NCI-H146 treated with DMSO at 0.1 percent for 48 hours (cell line): Measurements from ENCODE around the gene RHCG.

Experiments used
- DNase-seq: peaks from one replicate; lab custom pipeline; 2025; ENCODE audit not compliant: unreplicated experiment; lab: John Stamatoyannopoulos, UW

Gene RHCG

DNA sequence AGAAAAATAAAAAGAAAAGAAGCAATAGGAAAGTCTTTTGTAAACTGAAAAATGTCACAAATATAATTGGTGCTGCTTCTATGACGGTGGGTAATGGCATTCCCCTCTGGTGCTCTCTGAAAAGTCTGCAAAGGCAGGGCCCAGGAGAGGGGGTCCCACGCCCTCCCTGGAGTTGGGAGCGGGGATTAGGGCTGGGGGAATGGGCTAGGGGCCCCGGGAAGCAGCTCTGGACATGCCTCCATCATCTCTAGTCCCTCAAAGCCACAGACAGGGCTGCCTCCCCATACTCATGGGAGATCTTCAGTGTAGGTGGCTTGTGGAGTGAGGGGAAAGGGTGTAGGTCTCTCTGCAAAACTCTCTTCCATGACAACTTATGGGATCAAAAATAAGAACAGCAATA, 7.8 kb upstream of the RHCG start:
- no peak for DNase-seq

GRCh38 chr15:89502867-89503595, 6.6 kb upstream of the RHCG start:
- no peak for DNase-seq

DNA sequence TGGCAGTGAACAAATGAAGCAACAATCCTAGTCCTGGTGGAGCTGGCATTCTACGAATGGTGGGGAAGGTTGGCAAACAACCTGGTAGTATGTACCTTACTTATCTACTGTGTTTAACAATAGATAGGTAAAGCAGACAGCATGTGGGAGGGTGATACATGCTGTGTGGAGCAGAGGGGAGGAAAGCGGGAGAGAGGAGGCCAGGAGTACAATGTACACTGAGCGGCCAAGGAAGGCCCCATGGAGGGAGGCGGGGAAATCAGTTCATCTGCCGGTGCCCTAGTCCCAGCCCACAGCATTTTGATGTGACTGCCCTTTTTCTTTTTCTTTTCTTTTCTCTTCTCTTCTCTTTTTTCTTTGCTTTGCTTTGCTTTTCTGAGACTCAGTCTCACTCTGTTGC, 5.3 kb upstream of the RHCG start:
- DNase-seq, result no peak

- no peak for DNase-seq
Measured at GRCh38 chr15:89500397-89501270, 4.3 kb upstream of the RHCG start.

DNA sequence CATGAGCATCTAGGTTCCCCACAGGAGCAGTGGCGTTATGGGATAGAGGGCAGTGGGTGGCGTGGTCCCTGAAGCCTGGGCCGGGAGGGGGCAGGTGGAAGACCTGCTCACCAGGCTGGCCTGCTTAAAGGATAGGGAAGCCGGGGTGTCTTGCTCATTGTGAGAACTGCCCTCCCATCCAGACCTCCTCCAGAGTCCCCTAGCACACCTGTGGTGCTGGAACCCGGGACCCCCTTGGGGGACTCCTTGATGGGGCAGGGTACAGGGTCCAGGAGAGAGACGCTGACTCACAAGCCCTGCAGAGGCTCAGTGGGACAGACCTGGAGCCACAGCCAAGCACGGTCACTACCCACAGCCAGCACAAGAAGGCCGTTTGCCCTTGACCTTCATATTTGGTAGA, 2.8 kb upstream of the RHCG start:
- no peak for DNase-seq

GRCh38 chr15:89498574-89498906, 2.2 kb upstream of the RHCG start:
- no peak for DNase-seq

- no peak for DNase-seq
Measured at GRCh38 chr15:89497231-89497630, 848 bp upstream of the RHCG start.

DNA sequence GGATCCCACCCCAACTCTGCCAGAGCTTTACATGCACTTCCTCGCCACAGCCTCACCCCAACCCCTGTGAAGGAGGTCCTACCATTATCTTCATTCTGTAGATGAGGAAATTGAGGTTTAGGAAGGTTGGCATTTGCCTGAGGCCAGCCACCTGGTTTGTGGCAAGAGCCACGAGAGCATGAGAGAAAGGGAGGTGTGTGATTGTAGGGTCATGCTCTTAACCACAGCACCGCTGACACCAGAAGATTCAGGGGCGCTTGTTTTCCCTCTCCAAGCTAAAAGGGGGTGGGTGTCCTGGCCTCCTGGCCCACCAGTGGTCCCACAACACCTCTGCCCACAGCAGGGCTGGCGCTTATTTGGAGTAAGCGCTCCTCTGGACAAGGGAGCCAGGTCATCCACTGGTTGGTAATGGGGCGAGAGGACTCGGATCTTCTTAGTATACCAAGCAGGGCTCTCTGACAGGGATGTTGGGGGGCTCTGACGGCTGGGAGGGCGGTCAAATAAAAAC, 691 bp downstream of the RHCG start:
- DNase-seq, result no peak

- DNase-seq, result no peak
Measured at GRCh38 chr15:89494941-89495637, 1.3 kb downstream of the RHCG start.

- no peak for DNase-seq
Measured at GRCh38 chr15:89494031-89494430, 2.4 kb downstream of the RHCG start.

GRCh38 chr15:89492934-89493631, 3.3 kb downstream of the RHCG start:
- DNase-seq, result no peak

GRCh38 chr15:89492111-89492641, 4.2 kb downstream of the RHCG start:
- peak; percentile 26 for DNase-seq

DNA sequence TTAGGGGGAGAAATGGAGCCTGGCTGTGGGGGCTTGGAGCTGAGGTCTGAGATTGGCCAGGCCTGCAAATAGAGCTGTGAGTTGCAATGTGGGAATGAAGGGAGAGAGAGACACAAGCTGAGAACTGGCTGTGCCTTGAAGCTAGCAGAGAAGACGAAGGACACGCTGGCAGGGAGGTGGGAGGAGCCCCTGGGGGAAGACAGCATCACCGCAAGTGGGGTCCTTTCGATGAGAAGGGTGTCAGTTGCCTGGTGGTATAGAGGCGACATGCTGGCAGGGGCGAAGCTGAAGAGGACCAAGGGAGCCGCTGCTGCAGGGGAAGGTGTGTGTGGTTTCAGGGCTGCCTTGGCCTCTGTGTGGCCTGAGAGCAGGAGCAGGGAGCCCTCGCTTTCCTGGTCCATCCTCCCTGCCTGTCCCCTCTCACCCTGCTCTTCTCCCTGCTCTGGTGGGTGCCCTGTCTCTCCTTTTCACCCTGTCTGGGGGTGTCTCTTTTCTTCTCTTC, 5.5 kb downstream of the RHCG start:
- DNase-seq, result no peak

DNA sequence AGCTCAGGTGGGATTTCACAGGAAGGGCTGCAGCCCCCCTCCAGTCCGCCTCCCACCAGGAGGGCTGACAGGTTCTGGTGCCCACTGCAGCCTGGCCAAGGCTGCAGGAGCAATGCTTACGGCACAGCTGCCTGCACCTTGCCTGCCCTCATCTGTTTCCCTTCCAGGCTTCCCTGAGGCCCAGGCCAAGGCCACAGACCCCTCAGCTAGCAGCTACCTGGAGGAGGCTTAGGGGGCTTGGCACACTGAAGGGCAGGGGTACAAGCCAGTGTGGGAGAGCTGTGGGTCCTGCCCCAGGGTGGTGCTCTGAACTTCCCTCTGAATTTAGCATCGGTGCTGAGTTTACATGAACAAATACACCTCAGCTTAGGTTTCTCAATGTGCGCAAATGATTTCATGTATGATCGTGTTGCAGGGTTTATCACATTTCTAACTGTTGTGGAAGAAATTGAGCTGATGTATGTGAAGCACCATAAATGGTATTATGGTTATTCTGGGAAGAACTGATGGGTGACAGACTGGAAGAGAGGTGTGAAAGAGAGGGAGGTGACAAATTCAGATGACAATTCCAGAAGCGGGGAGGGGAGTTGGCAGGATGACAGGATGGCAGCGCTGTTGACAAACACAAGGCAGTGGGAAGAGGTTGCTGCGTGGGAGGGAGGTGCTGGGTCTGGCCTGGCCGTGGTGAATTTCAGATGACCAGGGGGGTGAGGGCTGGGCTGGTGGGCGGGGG, 6.1 kb downstream of the RHCG start:
- DNase-seq, result no peak

DNA sequence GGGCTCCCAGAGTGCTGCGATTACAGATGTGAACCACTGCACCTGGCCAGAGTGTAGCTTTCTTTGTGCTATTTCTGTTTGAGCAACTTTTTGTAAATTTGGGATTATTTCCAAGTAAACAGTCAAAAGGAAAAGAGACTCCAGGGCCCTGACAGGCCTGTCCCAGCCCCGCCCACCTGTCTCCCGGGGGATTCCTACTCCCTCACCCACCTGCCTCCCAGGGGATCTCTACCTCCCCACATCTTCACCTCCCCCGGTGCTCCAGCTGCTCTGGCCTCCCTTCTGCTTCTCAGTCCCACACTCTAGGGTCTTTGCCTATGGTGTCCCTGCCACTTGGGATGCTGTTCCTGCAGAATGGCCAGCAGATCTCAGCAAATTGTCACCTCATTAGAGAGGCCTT, 7.0 kb downstream of the RHCG start:
- no peak for DNase-seq

DNA sequence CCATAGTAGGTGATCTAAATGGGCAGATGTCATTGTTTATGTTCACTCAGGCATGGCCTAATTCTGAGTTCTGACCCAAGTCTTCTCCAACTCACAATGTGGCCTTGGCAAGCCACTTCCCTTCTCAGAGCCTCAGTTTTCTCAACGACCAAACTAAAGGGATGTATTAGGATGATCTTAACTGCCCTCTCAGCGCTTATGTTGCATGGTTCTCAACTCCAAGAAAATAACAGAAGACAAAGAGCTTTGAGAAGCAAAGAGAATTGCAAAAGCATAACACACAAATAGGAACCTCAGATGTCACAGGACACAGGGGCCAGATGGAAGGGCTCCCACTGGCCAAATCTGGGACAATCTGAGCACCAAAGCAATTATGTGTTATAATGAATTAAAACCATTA, 8.6 kb downstream of the RHCG start:
- DNase-seq, result no peak

- no peak for DNase-seq
Measured at GRCh38 chr15:89486726-89487050, 9.7 kb downstream of the RHCG start.

- DNase-seq, result no peak
Measured at GRCh38 chr15:89483079-89483478, 13.3 kb downstream of the RHCG start.

GRCh38 chr15:89482139-89482538, 14.2 kb downstream of the RHCG start:
- DNase-seq, result no peak

DNA sequence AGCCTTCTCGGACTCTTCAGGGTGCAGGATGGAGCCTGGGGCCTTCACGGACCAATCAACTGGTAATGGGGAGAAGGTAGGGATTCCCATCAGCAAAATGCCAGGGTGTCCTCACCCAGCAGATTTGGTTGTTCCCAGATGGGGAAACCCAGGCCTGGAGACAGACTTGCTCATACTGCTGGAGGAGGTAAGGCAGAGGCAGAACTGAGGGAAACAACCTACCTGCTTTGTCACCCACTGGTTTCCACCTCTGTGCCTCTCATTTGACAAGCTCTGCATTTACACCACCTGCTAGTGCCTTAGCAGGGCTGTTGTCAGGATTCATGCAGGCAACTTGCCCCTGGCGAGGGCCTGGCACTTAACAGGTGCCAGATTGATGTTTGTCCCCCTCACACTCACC, 15.9 kb downstream of the RHCG start:
- no peak for DNase-seq
